Ishikawa (cell line): ENCODE measurements around the gene CCDC192.

Experiments used
- CEBPB ChIP-seq: IDR thresholded peaks from 2 replicates; pipeline ENCODE4 v1.6.1; 2012
- CREB1 ChIP-seq: IDR thresholded peaks from 2 replicates; pipeline ENCODE4 v1.6.1; 2012; ENCODE audit warnings: low read depth
- EGR1 ChIP-seq: IDR thresholded peaks from 2 replicates; pipeline ENCODE4 v1.6.1; 2012
- EP300 ChIP-seq: IDR thresholded peaks from 2 replicates; pipeline ENCODE4 v1.6.1; 2012; ENCODE audit warnings: borderline replicate concordance
- FOXM1 ChIP-seq: IDR thresholded peaks from 2 replicates; pipeline ENCODE4 v1.6.1; 2012; ENCODE audit warnings: low read depth, borderline replicate concordance
- MAX ChIP-seq: IDR thresholded peaks from 2 replicates; pipeline ENCODE4 v1.6.1; 2012
- NFIC ChIP-seq: IDR thresholded peaks from 2 replicates; pipeline ENCODE4 v1.6.1; 2012
- RAD21 ChIP-seq: IDR thresholded peaks from 2 replicates; pipeline ENCODE4 v1.6.1; 2012; ENCODE audit warnings: low read depth
- REST ChIP-seq: IDR thresholded peaks from 2 replicates; pipeline ENCODE4 v1.6.1; 2012; ENCODE audit warnings: low read depth, mild to moderate bottlenecking
- TAF1 ChIP-seq: IDR thresholded peaks from 2 replicates; pipeline ENCODE4 v1.6.1; 2012; ENCODE audit warnings: low read depth, mild to moderate bottlenecking
- TCF12 ChIP-seq: IDR thresholded peaks from 2 replicates; pipeline ENCODE4 v1.6.1; 2012; ENCODE audit warnings: low read depth
- TEAD4 ChIP-seq: IDR thresholded peaks from 2 replicates; pipeline ENCODE4 v1.6.1; 2012
- USF1 ChIP-seq: IDR thresholded peaks from 2 replicates; pipeline ENCODE4 v1.6.1; 2012
- YY1 ChIP-seq: IDR thresholded peaks from 2 replicates; pipeline ENCODE4 v1.6.1; 2012; ENCODE audit warnings: low read depth
- ZBTB7A ChIP-seq: IDR thresholded peaks from 2 replicates; pipeline ENCODE4 v1.6.1; 2012; ENCODE audit warnings: low read depth

The CCDC192 gene

GRCh38 chr5:127976525-127976924 is 273.3 kb downstream of the CCDC192 start:
- TF ChIP-seq TCF12 (no peak), CEBPB (no peak), TEAD4 (no peak), ZBTB7A (no peak)

GRCh38 chr5:127976991-127977717 is 274.0 kb downstream of the CCDC192 start:
- no peak for TF ChIP-seq NFIC

- TF ChIP-seq NFIC (no peak), CREB1 (no peak), ZBTB7A (no peak), CEBPB (no peak), EGR1 (no peak), TCF12 (no peak), EP300 (no peak), REST (no peak)
These were observed 275.6 kb downstream of the CCDC192 start for GRCh38 chr5:127978738-127979300.

- no peak for TF ChIP-seq REST
- TF ChIP-seq CEBPB, result no peak
- no peak for TF ChIP-seq TCF12
- no peak for TF ChIP-seq RAD21
- no peak for TF ChIP-seq TAF1
These were observed 276.3 kb downstream of the CCDC192 start for GRCh38 chr5:127979475-127979874.

- no peak for TF ChIP-seq CREB1
- TF ChIP-seq FOXM1, result no peak
- TF ChIP-seq TEAD4, result no peak
- TF ChIP-seq EP300, result no peak
- no peak for TF ChIP-seq YY1
- no peak for TF ChIP-seq NFIC
- TF ChIP-seq MAX, result no peak
These were observed 277.7 kb downstream of the CCDC192 start for GRCh38 chr5:127980843-127981242.

GRCh38 chr5:127981498-127981897 is 278.3 kb downstream of the CCDC192 start:
- no peak for TF ChIP-seq FOXM1
- TF ChIP-seq TCF12, result no peak
- TF ChIP-seq ZBTB7A, result no peak
- TF ChIP-seq NFIC, result no peak
- no peak for TF ChIP-seq TEAD4
- no peak for TF ChIP-seq TAF1
- no peak for TF ChIP-seq YY1
- no peak for TF ChIP-seq EP300
- TF ChIP-seq RAD21, result no peak
- no peak for TF ChIP-seq CREB1
- TF ChIP-seq EGR1, result no peak
- TF ChIP-seq USF1, result no peak
- TF ChIP-seq CEBPB, result no peak
- TF ChIP-seq MAX, result no peak
- TF ChIP-seq REST, result no peak
